ENCODE data around the gene FAM217A. TPM values are rescaled to one million over a fixed set of nuclear protein-coding genes. Genes with fewer than 3 reads are reported as not detected.

The FAM217A gene
- total and polyA plus RNA-seq, 2 of the 8 experiments (the other 6 are each of a cell fraction or from before 2014, with no cell fraction given), result 0.03 TPM; not detected in 1

DNA sequence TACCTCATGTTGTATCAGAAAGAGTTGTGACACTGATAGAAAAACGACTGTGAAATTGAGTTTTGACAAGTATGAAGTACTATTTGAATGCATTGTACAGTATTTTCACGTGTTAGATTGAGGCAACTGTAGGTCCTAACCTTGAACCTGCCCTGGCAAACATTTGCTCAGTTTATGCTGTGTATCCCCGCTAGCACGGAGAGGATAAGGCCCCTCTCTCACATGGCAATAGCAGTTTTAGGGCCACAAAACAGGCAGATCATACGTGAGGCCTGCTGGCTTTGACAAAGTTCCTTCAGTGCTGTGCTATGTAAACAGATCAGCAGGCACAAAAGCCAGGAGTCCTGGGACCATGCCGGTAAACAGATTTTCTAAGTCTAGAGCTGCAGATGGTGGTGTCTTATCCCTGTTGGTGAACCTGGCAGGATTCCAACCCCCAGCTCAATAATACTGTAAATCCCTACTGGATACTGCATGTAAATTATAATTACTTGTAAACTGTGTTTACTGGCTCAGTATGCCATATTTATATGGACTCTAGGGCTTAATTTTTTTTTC lies 23.8 kb upstream of the FAM217A start:
- no peak overlapping the region for H2BK15ac ChIP-seq (ENCODE audit: low read length)
- ChIA-PET POLR2A (ENCODE audit: partially characterized antibody) (no interaction called here), CTCF (ENCODE audit: partially characterized antibody) (interaction anchor here (0.6 kb wide), 1 partner anchor 294 kb away, joined by 3 read pairs; no protein-coding TSS in a partner anchor)
- no peak overlapping the region for H2AK5ac ChIP-seq (ENCODE audit: low read depth, low read length)
- H3K4me2 ChIP-seq (ENCODE audit: insufficient read depth in 1 of 2, low read depth in 2 of 2, low read length in 2 of 2), result no peak overlapping the region
- H3K36me3 ChIP-seq (ENCODE audit: control insufficient read depth in 2 of 4, insufficient read depth in 4 of 4, low read length in 3 of 4), result no peaks in the 10 kb centered on the region; a peak in 2 of 8 replicates
- H3K14ac ChIP-seq (ENCODE audit: insufficient read length), result no peak overlapping the region
- H3K79me2 ChIP-seq (ENCODE audit: control insufficient read depth in 1 of 2, insufficient read depth in 2 of 2, low read length in 2 of 2), result no peaks in the 10 kb centered on the region
- DNase-seq (ENCODE audit: low read depth in 1 of 2, low spot score in 2 of 2) (no peak), FAIRE-seq (no peak)
- no peak overlapping the region for H2BK12ac ChIP-seq (ENCODE audit: low read depth, low read length)
- no peak overlapping the region for H2BK20ac ChIP-seq (ENCODE audit: low read length)
- no peaks in the 10 kb centered on the region for H3K4me1 ChIP-seq (replicated peaks in 1 of 4; ENCODE audit: control insufficient read depth in 3 of 4, insufficient read depth in 4 of 4, low read length in 3 of 4)
- no peak overlapping the region for H2BK5ac ChIP-seq (ENCODE audit: low read depth, low read length)
- H3K23me2 ChIP-seq (ENCODE audit: low read depth, low read length), result no peaks in the 10 kb centered on the region; the same call in 1 of the 2 replicates
- no peak overlapping the region for H3K9ac ChIP-seq (replicated peaks in 1 of 4; ENCODE audit: extremely low read depth in 1 of 4, low read depth in 3 of 4, low read length in 3 of 4)
- no peak overlapping the region for H2AFZ ChIP-seq (ENCODE audit: low read length)
- no peak overlapping the region for H4K5ac ChIP-seq (ENCODE audit: insufficient read length, low read depth, low read length)
- no peak overlapping the region for H4K91ac ChIP-seq (replicated peaks; ENCODE audit: insufficient read length, low read length)
- TF ChIP-seq EGR1 (IDR thresholded peaks at IDR 0.05; ENCODE audit: borderline replicate concordance, low read depth, low read length) (no peak), CHD2 (IDR thresholded peaks at IDR 0.05; ENCODE audit: low read length) (no peak), SRF (IDR thresholded peaks at IDR 0.05; ENCODE audit: low read depth, low read length) (no peak), KDM1A (IDR thresholded peaks at IDR 0.05; ENCODE audit: borderline replicate concordance, low read length) (no peak), HDAC6 (IDR thresholded peaks at IDR 0.05; ENCODE audit: low read depth, low read length) (no peak), EZH2 (IDR thresholded peaks at IDR 0.05; ENCODE audit: low read depth, low read length, severe bottlenecking) (no peak)
- H3K79me1 ChIP-seq (ENCODE audit: low read depth, low read length), result no peaks in the 10 kb centered on the region
- H3K27me3 ChIP-seq (replicated peaks in 1 of 4; ENCODE audit: control insufficient read depth in 3 of 4, extremely low read depth in 1 of 4, insufficient read depth in 3 of 4, low read length in 3 of 4), result no peaks in the 10 kb centered on the region
- no peak overlapping the region for H3K56ac ChIP-seq (replicated peaks; ENCODE audit: insufficient read length, low read depth, low read length)
- H3K18ac ChIP-seq (ENCODE audit: extremely low read depth, low read length), result no peak overlapping the region
- no peak overlapping the region for H3K23ac ChIP-seq (ENCODE audit: insufficient read length)
- no peak overlapping the region for H4K8ac ChIP-seq (ENCODE audit: extremely low read depth, insufficient read depth, low read length)
- no peak overlapping the region for H2BK120ac ChIP-seq (replicated peaks; ENCODE audit: low read depth, low read length)
- no peaks in the 10 kb centered on the region for H3K9me3 ChIP-seq (ENCODE audit: insufficient read depth in 2 of 2, low read depth in 1 of 2, low read length in 1 of 2)
- H3K4me3 ChIP-seq (ENCODE audit: extremely low read depth in 1 of 4, insufficient read depth in 2 of 4, low read depth in 3 of 4, low read length in 4 of 4), result no peak overlapping the region
- no peak overlapping the region for H3K4ac ChIP-seq (replicated peaks; ENCODE audit: insufficient read length, low read depth, low read length)
- H3K27ac ChIP-seq (ENCODE audit: low read depth, low read length), result no peak overlapping the region
- H4K20me1 ChIP-seq (replicated peaks in 1 of 2; ENCODE audit: control insufficient read depth in 1 of 2, insufficient read depth in 2 of 2, low read length in 2 of 2), result no peaks in the 10 kb centered on the region
- 75% methylated on average over 6 of the region's 6 CpGs; no CpG with 5 or more reads in 1 of the 2 experiments for WGBS, 2 experiments (ENCODE audit: extremely low coverage in 1 of 2, insufficient coverage in 1 of 2, insufficient read length in 1 of 2, insufficient replicate concordance in 2 of 2, low coverage in 1 of 2, low lambda C conversion rate in 2 of 2, missing lambda C conversion rate in 1 of 2)

Measured in H1 (cell line).